Measurements from ENCODE around the gene TEX10.

DNA sequence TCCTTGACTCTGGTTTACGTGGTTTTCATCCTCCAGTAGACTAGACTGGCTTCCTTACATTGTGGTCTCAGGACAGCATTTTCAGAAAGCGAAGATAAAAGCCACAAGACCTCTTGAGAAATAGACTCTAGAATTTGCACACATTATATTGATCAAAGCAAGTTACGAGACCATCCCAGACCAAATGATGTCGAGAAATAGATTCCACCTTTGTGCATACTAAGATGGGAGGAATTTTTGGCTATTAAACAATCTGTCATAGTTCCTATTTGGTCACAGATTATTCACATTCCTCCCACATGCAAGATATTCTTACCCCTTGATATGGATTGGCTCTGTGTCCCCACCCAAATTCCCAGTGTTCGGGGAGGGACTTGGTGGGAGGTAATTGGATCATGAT lies 65.6 kb downstream of the TEX10 start:
- no peak for TF ChIP-seq CTCF (conservative IDR thresholded peaks at IDR 0.05; ENCODE audit: low read length)
- TF ChIP-seq EZH2phosphoT487 (IDR thresholded peaks at IDR 0.05; ENCODE audit: borderline replicate concordance, low read depth, low read length): no peak

All from OCI-LY7 (cell line).